SU-DHL-6 (cell line): ENCODE data around the gene SLX9.

ENCODE experiments used
- EZH2phosphoT487 ChIP-seq: fragments of 200-600 bp; sonication (generic), shearing (Covaris generic); conservative IDR thresholded peaks from 2 replicates; pipeline ENCODE4 v1.6.1; 2018; ENCODE audit warnings: mild to moderate bottlenecking, antibody characterized with exemption, low read length, moderate library complexity, mixed read lengths
- TF ChIP-seq, protein P1 (sequence below): fragments of 200-600 bp; sonication (generic); IDR thresholded peaks from one replicate; pipeline ENCODE4 v1.5.1; 2017; ENCODE audit warnings: antibody characterized with exemption, mild to moderate bottlenecking, low read length, moderate library complexity; ENCODE audit not compliant: insufficient read depth, poor library complexity, severe bottlenecking

DNA sequence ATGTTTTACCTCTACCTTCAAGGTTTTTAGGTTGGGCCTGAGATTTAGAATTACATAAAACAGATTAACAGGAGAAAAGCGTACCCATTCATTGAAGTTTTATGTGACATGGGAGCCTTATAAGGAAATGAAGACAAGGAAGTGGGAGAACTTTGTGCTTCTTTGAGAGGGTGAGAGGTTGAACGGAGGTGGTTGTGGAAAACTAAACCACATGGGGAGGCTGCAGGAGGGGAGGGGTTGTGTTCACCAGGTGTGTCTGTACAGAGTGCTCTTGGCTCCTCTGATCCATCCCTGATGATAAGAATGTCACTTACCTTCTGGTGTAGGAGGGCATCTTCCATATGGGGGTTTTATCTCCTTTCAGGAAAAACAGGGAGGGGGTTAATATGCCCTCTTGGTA is 2.7 kb downstream of the SLX9 start:
- TF ChIP-seq, protein P1, sequence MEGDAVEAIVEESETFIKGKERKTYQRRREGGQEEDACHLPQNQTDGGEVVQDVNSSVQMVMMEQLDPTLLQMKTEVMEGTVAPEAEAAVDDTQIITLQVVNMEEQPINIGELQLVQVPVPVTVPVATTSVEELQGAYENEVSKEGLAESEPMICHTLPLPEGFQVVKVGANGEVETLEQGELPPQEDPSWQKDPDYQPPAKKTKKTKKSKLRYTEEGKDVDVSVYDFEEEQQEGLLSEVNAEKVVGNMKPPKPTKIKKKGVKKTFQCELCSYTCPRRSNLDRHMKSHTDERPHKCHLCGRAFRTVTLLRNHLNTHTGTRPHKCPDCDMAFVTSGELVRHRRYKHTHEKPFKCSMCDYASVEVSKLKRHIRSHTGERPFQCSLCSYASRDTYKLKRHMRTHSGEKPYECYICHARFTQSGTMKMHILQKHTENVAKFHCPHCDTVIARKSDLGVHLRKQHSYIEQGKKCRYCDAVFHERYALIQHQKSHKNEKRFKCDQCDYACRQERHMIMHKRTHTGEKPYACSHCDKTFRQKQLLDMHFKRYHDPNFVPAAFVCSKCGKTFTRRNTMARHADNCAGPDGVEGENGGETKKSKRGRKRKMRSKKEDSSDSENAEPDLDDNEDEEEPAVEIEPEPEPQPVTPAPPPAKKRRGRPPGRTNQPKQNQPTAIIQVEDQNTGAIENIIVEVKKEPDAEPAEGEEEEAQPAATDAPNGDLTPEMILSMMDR: no peak
- no peak for TF ChIP-seq EZH2phosphoT487
